ENCODE results near the gene ZNF414.
"Not testable (repeated sequence)": the region's sequence is repeated elsewhere in the genome, so short reads cannot be mapped to it uniquely, and the experiment has no call there.

The ZNF414 gene

DNA sequence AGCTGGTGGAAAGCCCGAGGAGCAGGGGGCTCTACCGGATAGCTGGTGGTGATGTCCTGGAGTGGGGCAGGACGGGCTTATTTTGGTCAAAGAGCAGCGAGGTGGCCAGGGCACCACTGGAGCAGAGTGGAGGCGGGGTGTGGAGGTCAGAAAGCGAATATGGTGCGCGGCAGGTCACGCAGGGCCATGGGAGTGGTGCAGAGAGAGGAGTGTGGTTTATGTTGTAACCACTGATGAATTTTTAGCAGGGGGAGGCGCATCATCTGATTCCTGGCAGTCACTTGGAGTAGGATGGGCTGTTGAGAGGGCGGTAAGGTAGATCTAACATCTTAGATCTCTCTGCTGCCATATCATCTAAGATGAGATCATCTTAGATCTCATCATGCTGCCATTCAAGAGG lies 1.4 kb upstream of the ZNF414 start:
- no peak overlapping the region for H3K4me3 ChIP-seq (ENCODE audit: low read length)
- H3K9me3 ChIP-seq (replicated peaks; ENCODE audit: low read length), result no peaks in the 10 kb centered on the region
- no peaks in the 10 kb centered on the region for H3K27me3 ChIP-seq (ENCODE audit: control insufficient read depth, insufficient read depth, low read length)
- peaks cover 4% of the 10 kb centered on the region for H3K36me3 ChIP-seq (ENCODE audit: insufficient read depth, low read length)
- H3K9ac ChIP-seq (ENCODE audit: low read depth, low read length), result no peak overlapping the region
- no peak overlapping the region for H3K4me2 ChIP-seq (ENCODE audit: low read length)
- peaks cover 28% of the 10 kb centered on the region for H3K4me1 ChIP-seq (ENCODE audit: control insufficient read depth, insufficient read depth, low read length)

DNA sequence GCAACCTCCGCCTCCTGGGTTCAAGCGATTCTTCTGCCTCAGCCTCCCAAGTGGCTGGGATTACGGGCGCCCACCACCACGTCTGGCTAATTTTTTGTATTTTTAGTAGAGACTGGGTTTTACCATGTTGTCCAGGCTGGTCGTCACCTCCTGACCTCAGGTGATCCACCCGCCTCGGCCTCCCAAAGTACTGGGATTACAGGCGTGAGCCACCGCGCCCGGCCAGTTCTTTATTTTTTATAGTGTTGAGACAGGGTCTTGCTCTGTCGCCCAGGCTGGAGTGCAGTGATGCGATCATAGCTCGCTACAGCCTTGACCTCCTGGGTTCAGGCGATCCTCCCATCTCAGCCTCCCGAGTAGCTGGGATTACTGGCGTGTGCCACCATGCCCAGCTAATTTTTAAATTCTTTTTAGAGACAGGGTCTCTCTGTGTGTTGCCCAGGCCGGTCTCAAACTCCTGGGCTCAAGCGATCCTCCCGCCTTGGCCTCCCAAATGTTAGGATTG lies 590 bp upstream of the ZNF414 start:
- peak overlapping the region; percentile 89 for H3K4me2 ChIP-seq (ENCODE audit: low read length)
- H3K4me3 ChIP-seq (ENCODE audit: low read length), result peak overlapping the region; percentile 96
- not testable (repeated sequence) for H3K27me3 ChIP-seq (ENCODE audit: control insufficient read depth, insufficient read depth, low read length); H3K9me3 ChIP-seq (replicated peaks; ENCODE audit: low read length); H3K36me3 ChIP-seq (ENCODE audit: insufficient read depth, low read length)
- H3K9ac ChIP-seq (ENCODE audit: low read depth, low read length), result peak overlapping the region; percentile 100
- peaks cover 28% of the 10 kb centered on the region for H3K4me1 ChIP-seq (ENCODE audit: control insufficient read depth, insufficient read depth, low read length)

GRCh38 chr19:8513036-8513686 lies 806 bp downstream of the ZNF414 start:
- no peaks in the 10 kb centered on the region for H3K27me3 ChIP-seq (ENCODE audit: control insufficient read depth, insufficient read depth, low read length)
- peaks cover 27% of the 10 kb centered on the region for H3K4me1 ChIP-seq (ENCODE audit: control insufficient read depth, insufficient read depth, low read length)
- peak overlapping the region; percentile 96 for H3K4me3 ChIP-seq (ENCODE audit: low read length)
- peak overlapping the region; percentile 100 for H3K9ac ChIP-seq (ENCODE audit: low read depth, low read length)
- H3K4me2 ChIP-seq (ENCODE audit: low read length), result peak overlapping the region; percentile 89
- no peaks in the 10 kb centered on the region for H3K9me3 ChIP-seq (replicated peaks; ENCODE audit: low read length)
- H3K36me3 ChIP-seq (ENCODE audit: insufficient read depth, low read length), result peaks cover 4% of the 10 kb centered on the region

DNA sequence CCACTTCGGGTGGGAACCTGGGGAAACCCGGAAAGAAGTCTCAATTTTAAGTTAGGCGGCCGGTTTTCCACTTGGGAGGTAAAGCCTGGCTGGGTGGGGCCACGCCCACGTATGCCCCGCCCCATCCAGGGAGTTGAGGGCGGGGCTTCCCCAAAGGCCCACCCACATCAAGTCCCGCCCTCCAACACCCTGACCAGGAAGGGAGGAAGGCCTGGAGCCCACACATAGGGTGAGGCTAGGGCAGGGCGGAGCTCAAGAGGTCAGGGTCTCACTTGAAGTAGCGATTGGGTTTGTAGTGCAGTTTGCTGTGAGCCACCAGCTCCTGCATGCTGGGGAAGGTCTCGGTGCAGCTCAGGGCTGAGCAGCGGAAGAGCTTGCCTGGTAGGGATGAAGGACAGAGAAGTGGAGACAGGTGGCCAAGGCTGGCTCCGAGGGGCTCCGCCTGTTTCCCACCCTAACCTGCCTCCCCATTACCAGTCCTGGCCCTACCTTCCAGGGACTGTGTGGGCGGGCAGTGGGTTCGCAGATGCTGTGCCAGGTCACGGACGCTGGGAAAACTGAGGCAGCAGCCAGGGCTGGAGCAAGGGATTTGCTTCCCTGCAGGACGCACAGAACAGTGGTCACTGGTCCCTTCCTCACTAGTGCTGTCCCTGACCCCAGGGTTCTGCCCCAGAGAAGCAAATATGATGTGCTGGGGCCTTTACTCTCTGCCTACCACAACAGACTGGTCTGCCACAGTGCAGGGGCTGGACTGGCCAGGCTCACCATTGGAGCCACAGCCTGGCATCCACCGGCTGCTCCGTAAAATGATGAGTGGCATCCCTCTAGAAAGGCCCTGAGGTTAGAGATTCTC lies 1.6 kb downstream of the ZNF414 start:
- H3K4me2 ChIP-seq (ENCODE audit: low read length), result peak overlapping the region; percentile 89
- peak overlapping the region; percentile 100 for H3K9ac ChIP-seq (ENCODE audit: low read depth, low read length)
- no peaks in the 10 kb centered on the region for H3K27me3 ChIP-seq (ENCODE audit: control insufficient read depth, insufficient read depth, low read length)
- H3K36me3 ChIP-seq (ENCODE audit: insufficient read depth, low read length), result peaks cover 4% of the 10 kb centered on the region
- no peaks in the 10 kb centered on the region for H3K9me3 ChIP-seq (replicated peaks; ENCODE audit: low read length)
- H3K4me3 ChIP-seq (ENCODE audit: low read length), result peak overlapping the region; percentile 96
- peaks cover 19% of the 10 kb centered on the region for H3K4me1 ChIP-seq (ENCODE audit: control insufficient read depth, insufficient read depth, low read length)

DNA sequence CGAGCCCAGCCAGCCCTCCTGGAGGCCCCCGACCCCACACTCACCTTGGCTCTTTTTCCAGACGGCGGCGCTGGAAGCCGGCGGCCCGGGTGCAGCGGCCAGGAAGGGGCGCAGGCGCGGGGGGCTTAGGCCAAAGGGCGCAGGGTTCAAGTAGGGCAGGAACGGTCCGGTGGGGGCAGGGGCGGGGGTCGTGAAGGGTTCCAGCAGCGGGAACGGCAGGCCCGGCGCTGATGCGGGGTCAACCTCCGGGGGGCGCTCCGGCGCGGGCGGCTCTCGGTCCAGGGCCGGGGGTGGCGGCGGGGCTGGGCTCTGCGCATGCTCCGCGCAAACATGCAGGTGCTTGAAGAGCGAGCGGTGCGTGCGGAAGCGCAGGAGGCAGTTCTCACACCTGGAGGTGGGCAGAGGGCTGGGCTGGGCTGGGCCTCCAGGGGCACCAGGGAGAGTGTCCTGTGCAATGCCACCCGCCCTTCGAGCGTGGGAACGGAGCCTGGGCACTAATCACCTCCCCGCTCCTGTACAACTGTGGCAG lies 2.3 kb downstream of the ZNF414 start:
- H3K9ac ChIP-seq (ENCODE audit: low read depth, low read length), result no peak overlapping the region
- peaks cover 4% of the 10 kb centered on the region for H3K36me3 ChIP-seq (ENCODE audit: insufficient read depth, low read length)
- H3K4me2 ChIP-seq (ENCODE audit: low read length), result no peak overlapping the region
- H3K4me3 ChIP-seq (ENCODE audit: low read length), result no peak overlapping the region
- no peaks in the 10 kb centered on the region for H3K9me3 ChIP-seq (replicated peaks; ENCODE audit: low read length)
- H3K4me1 ChIP-seq (ENCODE audit: control insufficient read depth, insufficient read depth, low read length), result peaks cover 18% of the 10 kb centered on the region
- no peaks in the 10 kb centered on the region for H3K27me3 ChIP-seq (ENCODE audit: control insufficient read depth, insufficient read depth, low read length)

DNA sequence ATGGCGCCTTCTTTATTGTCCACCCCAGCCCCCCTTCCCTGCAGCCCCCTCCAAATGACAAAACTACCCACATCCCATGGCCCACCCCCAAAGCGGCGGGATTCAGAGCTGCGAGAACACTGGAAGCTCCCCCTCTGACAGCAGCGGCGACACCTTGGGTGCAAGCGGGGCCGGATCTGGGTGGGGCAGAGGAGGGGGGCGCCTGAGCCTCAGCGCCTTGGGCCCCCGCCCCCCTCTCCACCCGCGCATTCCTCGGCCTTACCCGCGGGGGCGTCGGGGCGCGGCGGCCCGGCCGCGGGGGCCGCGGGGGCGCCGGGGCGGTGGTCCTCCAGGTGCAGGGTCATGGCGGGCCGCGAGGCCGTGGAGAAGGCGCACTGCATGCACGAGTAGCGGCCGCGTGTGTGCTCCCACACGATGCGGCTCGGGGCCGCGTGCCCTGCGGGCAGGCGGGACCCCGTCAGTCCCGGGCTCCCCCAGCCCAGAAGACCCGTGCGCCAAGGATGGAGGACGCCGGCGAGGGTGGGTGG lies 3.3 kb downstream of the ZNF414 start:
- H3K36me3 ChIP-seq (ENCODE audit: insufficient read depth, low read length), result peaks cover 4% of the 10 kb centered on the region
- no peak overlapping the region for H3K9ac ChIP-seq (ENCODE audit: low read depth, low read length)
- peaks cover 20% of the 10 kb centered on the region for H3K4me1 ChIP-seq (ENCODE audit: control insufficient read depth, insufficient read depth, low read length)

GRCh38 chr19:8506402-8506957 lies 7.5 kb downstream of the ZNF414 start:
- no peaks in the 10 kb centered on the region for H3K36me3 ChIP-seq (ENCODE audit: insufficient read depth, low read length)
- H3K4me1 ChIP-seq (ENCODE audit: control insufficient read depth, insufficient read depth, low read length), result peaks cover 3% of the 10 kb centered on the region
- H3K4me2 ChIP-seq (ENCODE audit: low read length), result peak overlapping the region; percentile 95
- H3K9ac ChIP-seq (ENCODE audit: low read depth, low read length), result no peak overlapping the region
- no peaks in the 10 kb centered on the region for H3K27me3 ChIP-seq (ENCODE audit: control insufficient read depth, insufficient read depth, low read length)
- peak overlapping the region; percentile 71 for H3K4me3 ChIP-seq (ENCODE audit: low read length)
- H3K9me3 ChIP-seq (replicated peaks; ENCODE audit: low read length), result no peaks in the 10 kb centered on the region

More for the DNA sequence above, 3.3 kb downstream of the ZNF414 start:
- H3K4me2 ChIP-seq (ENCODE audit: low read length), result no peak overlapping the region
- no peaks in the 10 kb centered on the region for H3K27me3 ChIP-seq (ENCODE audit: control insufficient read depth, insufficient read depth, low read length)
- H3K4me3 ChIP-seq (ENCODE audit: low read length), result no peak overlapping the region
- H3K9me3 ChIP-seq (replicated peaks; ENCODE audit: low read length), result no peaks in the 10 kb centered on the region

GRCh38 chr19:8505680-8506401 lies 8.1 kb downstream of the ZNF414 start:
- H3K27me3 ChIP-seq (ENCODE audit: control insufficient read depth, insufficient read depth, low read length), result no peaks in the 10 kb centered on the region
- no peaks in the 10 kb centered on the region for H3K36me3 ChIP-seq (ENCODE audit: insufficient read depth, low read length)
- H3K9ac ChIP-seq (ENCODE audit: low read depth, low read length), result peak overlapping the region; percentile 53
- peak overlapping the region; percentile 95 for H3K4me2 ChIP-seq (ENCODE audit: low read length)
- peaks cover 3% of the 10 kb centered on the region for H3K4me1 ChIP-seq (ENCODE audit: control insufficient read depth, insufficient read depth, low read length)
- H3K4me3 ChIP-seq (ENCODE audit: low read length), result peak overlapping the region; percentile 71
- no peaks in the 10 kb centered on the region for H3K9me3 ChIP-seq (replicated peaks; ENCODE audit: low read length)

- Histone ChIP-seq H3K9ac (ENCODE audit: low read depth, low read length) (no peak overlapping the region), H3K36me3 (ENCODE audit: insufficient read depth, low read length) (no peaks in the 10 kb centered on the region), H3K4me3 (ENCODE audit: low read length) (no peak overlapping the region), H3K4me2 (ENCODE audit: low read length) (no peak overlapping the region), H3K27me3 (ENCODE audit: control insufficient read depth, insufficient read depth, low read length) (no peaks in the 10 kb centered on the region), H3K9me3 (replicated peaks; ENCODE audit: low read length) (no peaks in the 10 kb centered on the region), H3K4me1 (ENCODE audit: control insufficient read depth, insufficient read depth, low read length) (peaks cover 3% of the 10 kb centered on the region)
These were observed 9.0 kb downstream of the ZNF414 start for GRCh38 chr19:8504919-8505318.

GRCh38 chr19:8504171-8504570 lies 9.8 kb downstream of the ZNF414 start:
- Histone ChIP-seq H3K4me3 (ENCODE audit: low read length) (no peak overlapping the region), H3K9ac (ENCODE audit: low read depth, low read length) (no peak overlapping the region), H3K4me1 (ENCODE audit: control insufficient read depth, insufficient read depth, low read length) (peaks cover 3% of the 10 kb centered on the region), H3K4me2 (ENCODE audit: low read length) (no peak overlapping the region), H3K36me3 (ENCODE audit: insufficient read depth, low read length) (no peaks in the 10 kb centered on the region), H3K27me3 (ENCODE audit: control insufficient read depth, insufficient read depth, low read length) (no peaks in the 10 kb centered on the region), H3K9me3 (replicated peaks; ENCODE audit: low read length) (no peaks in the 10 kb centered on the region)

DNA sequence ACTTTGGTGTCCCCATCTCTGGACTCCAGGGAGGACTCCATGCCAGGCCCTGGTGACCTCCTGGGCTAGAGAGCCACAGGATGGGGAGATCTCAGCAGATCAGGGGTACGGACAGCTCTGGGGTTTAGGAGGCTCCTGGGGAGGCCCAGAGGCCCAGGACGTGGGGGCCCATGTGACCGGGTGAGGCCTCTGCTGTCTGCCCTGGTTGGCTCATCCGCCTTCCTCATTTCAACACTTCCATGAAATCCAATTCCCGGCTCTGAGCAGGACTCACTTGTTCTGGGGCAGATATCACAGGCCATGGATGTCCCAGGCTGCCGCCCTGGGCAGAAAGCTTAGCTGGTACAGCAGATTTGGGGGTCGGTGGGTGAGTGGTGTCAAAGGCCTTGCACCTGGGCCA lies 10.5 kb downstream of the ZNF414 start:
- no peaks in the 10 kb centered on the region for H3K27me3 ChIP-seq (ENCODE audit: control insufficient read depth, insufficient read depth, low read length)
- no peak overlapping the region for H3K4me2 ChIP-seq (ENCODE audit: low read length)
- H3K4me3 ChIP-seq (ENCODE audit: low read length), result no peak overlapping the region
- no peaks in the 10 kb centered on the region for H3K9me3 ChIP-seq (replicated peaks; ENCODE audit: low read length)
- H3K36me3 ChIP-seq (ENCODE audit: insufficient read depth, low read length), result no peaks in the 10 kb centered on the region
- no peak overlapping the region for H3K9ac ChIP-seq (ENCODE audit: low read depth, low read length)
- H3K4me1 ChIP-seq (ENCODE audit: control insufficient read depth, insufficient read depth, low read length), result peaks cover 3% of the 10 kb centered on the region

Data from skeletal muscle satellite cell (primary cell).